Measurements from ENCODE around the gene ARFGEF3. TPM values are rescaled to one million over a fixed set of nuclear protein-coding genes. Genes with fewer than 3 reads are reported as not detected.

Gene ARFGEF3
- total and polyA plus RNA-seq, 2 experiments from 2014 or later = 5.8 to 24.6 TPM

- no peak for TF ChIP-seq ZNF462 (CRISPR knock-in tag; IDR thresholded peaks at IDR 0.05)
- TF ChIP-seq POLR2AphosphoS5 (IDR thresholded peaks at IDR 0.05; ENCODE audit: low read depth) = no peak
- no peak for TF ChIP-seq REST (IDR thresholded peaks at IDR 0.05; ENCODE audit: unreplicated experiment)
- no peak for TF ChIP-seq ETS1 (IDR thresholded peaks at IDR 0.05)
- TF ChIP-seq ZNF114 (CRISPR knock-in tag; IDR thresholded peaks at IDR 0.05) = no peak
- TF ChIP-seq NANOG (IDR thresholded peaks at IDR 0.05; ENCODE audit: borderline replicate concordance) = no peak
- TF ChIP-seq EZH2phosphoT487 (IDR thresholded peaks at IDR 0.05; ENCODE audit: unreplicated experiment) = no peak
- no peak for TF ChIP-seq ZNF331 (CRISPR knock-in tag; IDR thresholded peaks at IDR 0.05; ENCODE audit: low read depth)
- no peak for TF ChIP-seq EZH2 (IDR thresholded peaks at IDR 0.05; ENCODE audit: low read depth, unreplicated experiment)
- no peak for TF ChIP-seq JUNB (IDR thresholded peaks at IDR 0.05; ENCODE audit: unreplicated experiment)
These were observed 128.8 kb downstream of the ARFGEF3 start (continued) for GRCh38 chr6:138290423-138290962.
